Mucosa of rectum (tissue), 2 donors: ENCODE results near the gene PTDSS2.

Experiments used
- H3K27ac ChIP-seq, 2 donors: one replicate each; pipeline ENCODE4 v1.7.0; 2013; ENCODE audit warnings: inconsistent platforms in 2 of 2, low read depth in 2 of 2, low read length in 2 of 2
- H3K27me3 ChIP-seq, 2 donors: one replicate each; pipeline ENCODE4 v1.7.0; 2013; ENCODE audit warnings: low read length in 2 of 2; ENCODE audit not compliant: control insufficient read depth in 2 of 2, insufficient read depth in 2 of 2
- H3K36me3 ChIP-seq, 2 donors: one replicate each; pipeline ENCODE4 v1.7.0; 2013; ENCODE audit warnings: low read length in 2 of 2; ENCODE audit not compliant: control insufficient read depth in 2 of 2, insufficient read depth in 2 of 2
- H3K4me1 ChIP-seq, 2 donors: one replicate each; pipeline ENCODE4 v1.7.0; 2013; ENCODE audit warnings: low read length in 2 of 2, mild to moderate bottlenecking in 1 of 2; ENCODE audit not compliant: control insufficient read depth in 2 of 2, insufficient read depth in 2 of 2
- H3K4me3 ChIP-seq, 2 donors: one replicate each; pipeline ENCODE4 v1.7.0; 2013; ENCODE audit warnings: low read length in 2 of 2
- H3K9ac ChIP-seq, 2 donors: one replicate each; pipeline ENCODE4 v1.7.0; 2013; ENCODE audit warnings: low read length in 2 of 2, low read depth in 1 of 2, mild to moderate bottlenecking in 1 of 2
- H3K9me3 ChIP-seq, 2 donors: one replicate each; pipeline ENCODE4 v1.7.0; 2013; ENCODE audit warnings: low read length in 2 of 2; ENCODE audit not compliant: control insufficient read depth in 2 of 2
- donor health status: healthy.
- donor health status: Normal muscosa, but diverticular disease.

The PTDSS2 gene

GRCh38 chr11:532527-532985, 82.5 kb downstream of the PTDSS2 start:
- no peaks in the 10 kb centered on the region for H3K9me3 ChIP-seq
- no peak overlapping the region for H3K27ac ChIP-seq
- H3K27me3 ChIP-seq: no peaks in the 10 kb centered on the region
- peaks cover 14 to 16% of the 10 kb centered on the region in 2 donors for H3K4me1 ChIP-seq
- no peak overlapping the region for H3K9ac ChIP-seq
- H3K36me3 ChIP-seq: peaks cover 11 to 14% of the 10 kb centered on the region in 2 donors
- H3K4me3 ChIP-seq: no peak overlapping the region

GRCh38 chr11:532986-533585, 83.0 kb downstream of the PTDSS2 start:
- H3K36me3 ChIP-seq: peaks cover 11 to 14% of the 10 kb centered on the region in 2 donors
- no peaks in the 10 kb centered on the region for H3K27me3 ChIP-seq
- H3K9me3 ChIP-seq: no peaks in the 10 kb centered on the region
- no peak overlapping the region for H3K4me3 ChIP-seq
- peaks cover 19 to 21% of the 10 kb centered on the region in 2 donors for H3K4me1 ChIP-seq
- H3K27ac ChIP-seq: no peak overlapping the region
- H3K9ac ChIP-seq: no peak overlapping the region

- Histone ChIP-seq H3K27ac (no peak overlapping the region), H3K9me3 (no peaks in the 10 kb centered on the region), H3K4me1 (peaks cover 22% of the 10 kb centered on the region in 2 donors), H3K36me3 (peaks cover 11 to 14% of the 10 kb centered on the region in 2 donors), H3K9ac (no peak overlapping the region), H3K4me3 (peak overlapping the region in 1 of 2 donors; percentile 74), H3K27me3 (no peaks in the 10 kb centered on the region)
Measured at GRCh38 chr11:533586-534395, 83.7 kb downstream of the PTDSS2 start.

GRCh38 chr11:534396-535209, 84.5 kb downstream of the PTDSS2 start:
- Histone ChIP-seq H3K9me3 (no peaks in the 10 kb centered on the region), H3K27ac (peak overlapping the region; percentile 39 to 67), H3K27me3 (no peaks in the 10 kb centered on the region), H3K36me3 (peaks cover 11 to 14% of the 10 kb centered on the region in 2 donors), H3K9ac (peak overlapping the region; percentile 70 to 79), H3K4me1 (peaks cover 22% of the 10 kb centered on the region in 2 donors), H3K4me3 (peak overlapping the region; percentile 69 to 74)

- no peak overlapping the region for H3K9ac ChIP-seq
- peaks cover 11 to 14% of the 10 kb centered on the region in 2 donors for H3K36me3 ChIP-seq
- peak overlapping the region in 1 of 2 donors; percentile 69 for H3K4me3 ChIP-seq
- H3K27me3 ChIP-seq: no peaks in the 10 kb centered on the region
- peaks cover 22% of the 10 kb centered on the region in 2 donors for H3K4me1 ChIP-seq
- H3K27ac ChIP-seq: peak overlapping the region in 1 of 2 donors; percentile 67
- H3K9me3 ChIP-seq: no peaks in the 10 kb centered on the region
Measured at GRCh38 chr11:535210-535518, 85.1 kb downstream of the PTDSS2 start.

DNA sequence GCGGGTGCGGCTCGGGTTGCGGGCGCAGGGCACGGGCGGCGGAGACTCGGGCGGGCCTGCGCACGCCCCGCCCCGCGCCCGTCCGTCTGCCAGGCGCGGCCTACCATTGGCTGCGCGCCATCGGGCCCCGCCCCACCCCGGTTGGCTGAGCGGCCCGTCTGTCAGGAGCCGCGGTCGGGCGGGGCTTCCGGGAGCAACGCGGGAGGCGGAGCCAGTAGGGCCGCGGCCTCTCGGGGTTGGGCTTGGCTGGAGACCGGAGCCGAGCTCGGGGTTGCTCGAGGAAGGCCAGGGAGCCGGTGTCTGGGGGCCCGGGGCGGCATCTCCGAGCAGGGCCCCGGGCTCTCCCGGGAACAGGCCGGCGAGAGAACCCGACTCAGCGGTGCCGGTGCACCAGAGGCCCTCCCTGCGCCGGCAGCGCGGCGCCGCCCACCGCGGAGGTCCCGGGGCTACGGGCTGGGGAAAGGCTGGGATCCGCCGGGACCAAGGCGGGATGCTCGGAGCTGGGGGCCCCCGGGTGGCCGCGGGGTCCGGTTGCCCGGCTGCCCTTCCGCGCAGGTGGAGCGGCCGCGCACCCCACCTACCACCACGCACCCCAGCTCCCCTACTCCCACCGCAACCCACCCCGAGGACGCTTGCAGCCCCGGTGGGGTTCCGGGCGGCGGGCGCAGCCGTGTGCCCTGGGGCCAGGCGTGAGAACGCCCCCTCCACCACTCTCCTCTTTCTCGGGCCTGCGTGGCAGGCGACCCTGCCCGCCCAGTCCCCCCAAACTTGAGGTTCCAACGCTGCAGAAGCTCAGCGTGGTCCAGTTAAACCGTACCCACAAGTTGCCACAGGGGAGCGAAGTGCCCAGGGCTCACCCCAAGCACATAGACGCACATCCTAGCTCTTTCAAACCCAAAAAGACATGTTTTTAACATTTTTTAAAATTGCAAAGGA, 85.7 kb downstream of the PTDSS2 start, which contains the start of gene HRAS:
HRAS (minus strand) TSS at position 58 of the 936 bp plus-strand sequence.
- Histone ChIP-seq H3K27ac (peak within 1 kb of the TSS; percentile 85 to 87), H3K4me1 (peaks cover 22% of the 10 kb centered on the region in 2 donors), H3K36me3 (peaks cover 11 to 14% of the 10 kb centered on the region in 2 donors), H3K9me3 (no peaks in the 10 kb centered on the region), H3K27me3 (no peaks in the 10 kb centered on the region), H3K9ac (peak within 1 kb of the TSS; percentile 70 to 79), H3K4me3 (peak within 1 kb of the TSS; percentile 70 to 74)

- Histone ChIP-seq H3K9me3 (no peaks in the 10 kb centered on the region), H3K4me1 (peaks cover 22 to 28% of the 10 kb centered on the region in 2 donors), H3K27me3 (no peaks in the 10 kb centered on the region), H3K4me3 (peak within 1 kb of the TSS; percentile 65 to 70), H3K27ac (peak within 1 kb of the TSS; percentile 85 to 87), H3K36me3 (peaks cover 6 to 10% of the 10 kb centered on the region in 2 donors), H3K9ac (peak within 1 kb of the TSS; percentile 60 to 78)
Measured at GRCh38 chr11:536841-537621, 87.0 kb downstream of the PTDSS2 start, which contains the start of gene LRRC56. TSS of gene LRRC56 (plus strand) at chr11:537527. CDS start at chr11:540685, 3,158 bp downstream.

DNA sequence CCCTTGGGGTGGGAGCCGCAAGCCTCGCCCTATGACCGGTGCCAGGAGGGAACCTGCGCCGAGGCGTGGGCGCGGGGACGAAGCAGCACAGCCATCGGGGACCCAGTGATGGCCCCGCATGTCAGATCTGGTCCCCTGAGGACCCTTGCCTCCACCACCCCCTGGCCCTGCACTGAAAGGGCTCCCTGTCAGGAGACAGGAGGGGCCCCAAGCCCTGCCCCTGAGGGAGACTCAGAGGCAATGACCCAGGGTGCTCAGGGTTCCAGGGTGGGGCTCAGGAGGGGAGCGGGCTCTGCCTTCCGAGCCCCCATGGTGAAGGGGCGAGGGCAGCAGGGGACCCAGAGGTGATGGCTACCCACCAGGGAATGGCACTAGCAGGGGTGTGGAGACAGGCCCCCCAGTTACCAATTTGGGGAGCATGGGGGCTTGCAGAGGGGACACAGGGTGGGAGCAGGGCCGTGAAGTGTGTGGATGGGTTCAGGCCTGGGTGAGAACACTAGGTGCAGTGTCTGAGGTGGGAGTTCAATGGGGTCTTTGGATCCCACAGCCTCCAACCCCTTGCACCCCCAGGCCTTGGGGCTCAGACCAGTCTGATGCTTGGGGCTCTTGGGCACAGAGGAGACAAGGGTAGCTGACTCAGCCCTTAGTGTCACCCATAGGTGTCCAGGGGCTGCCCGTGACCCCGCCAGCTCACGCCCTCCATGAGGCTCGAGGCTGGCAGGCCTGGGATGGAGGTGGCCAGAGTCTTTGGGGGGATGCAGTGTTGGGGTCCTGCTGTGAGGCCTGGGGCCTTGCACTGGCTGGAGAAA, 87.7 kb downstream of the PTDSS2 start:
- no peaks in the 10 kb centered on the region for H3K27me3 ChIP-seq

More for the DNA sequence above, 87.7 kb downstream of the PTDSS2 start:
- H3K4me1 ChIP-seq: peaks cover 22 to 28% of the 10 kb centered on the region in 2 donors
- peak overlapping the region; percentile 60 to 78 for H3K9ac ChIP-seq
- H3K9me3 ChIP-seq: no peaks in the 10 kb centered on the region
- peak overlapping the region; percentile 65 to 70 for H3K4me3 ChIP-seq
- H3K27ac ChIP-seq: peak overlapping the region; percentile 85 to 87
- peaks cover 0 to 5% of the 10 kb centered on the region in 2 donors for H3K36me3 ChIP-seq
